HCT116 (cell line): ENCODE data around the gene NUCB2. TPM values are rescaled to one million over a fixed set of nuclear protein-coding genes. Genes with fewer than 3 reads are reported as not detected.

Source experiments
- ATAC-seq: fragments of 200-7000 bp; cut with Tn5 transposase; 2 replicates; pipeline ENCODE4 v1.9.1; 2020; ENCODE audit warnings: mild to moderate bottlenecking, moderate library complexity
- BruUV-seq: library from RNA; stranded (reverse); fragments of 400-500 nt; replicated peaks from 2 replicates; lab custom pipeline; 2021; lab: Mats Ljungman, UMichigan
- CTCF ChIA-PET: fragments of 300-600 bp; sonication (Branson Sonifier 250); formaldehyde crosslinking; loops from one replicate; lab custom pipeline; 2021; ENCODE audit warnings: antibody characterized with exemption; lab: Charles Lee
- POLR2A ChIA-PET: fragments of 300-600, 350-600 bp; sonication (Branson Sonifier 250); formaldehyde crosslinking; loops from one replicate; lab custom pipeline; 2021; ENCODE audit warnings: antibody characterized with exemption; lab: Charles Lee
- RAD21 ChIA-PET, 2 experiments: fragments of 300-600 bp; sonication (Branson Sonifier 250); formaldehyde crosslinking; loops; one replicate each; lab custom pipeline; 2023; ENCODE audit warnings: low total read pairs in 2 of 2; ENCODE audit not compliant: uncharacterized antibody in 2 of 2, unreplicated experiment in 2 of 2, low non-redundant PET in 1 of 2; lab: Charles Lee
- DNase-seq: peaks from one replicate; pipeline ENCODE4 v3.0.0-alpha.2; 2010; ENCODE audit warnings: low read depth, low spot score
- H2AFZ ChIP-seq: fragments of 200-600 bp; shearing (Covaris generic), sonication (generic); 2 replicates; pipeline ENCODE4 v1.6.1; 2017; ENCODE audit warnings: low read depth, mixed run types, mixed read lengths, antibody characterized with exemption, low read length; ENCODE audit not compliant: poor library complexity, severe bottlenecking
- H3K27ac ChIP-seq: 2 replicates; pipeline ENCODE4 v1.5.1; 2012; ENCODE audit warnings: low read depth, low read length
- H3K27me3 ChIP-seq: fragments of 200-600 bp; sonication (generic); 2 replicates; pipeline ENCODE4 v1.6.1; 2016; ENCODE audit warnings: mixed run types, low read length, mixed read lengths; ENCODE audit not compliant: insufficient read depth
- H3K36me3 ChIP-seq, 2 experiments: fragments of 200-500 bp in 1 of 2; fragments of 200-600 bp in 1 of 2; sonication (Bioruptor generic) in 1 of 2; sonication (generic) in 1 of 2; 2 replicates each; pipeline versions ENCODE4 v1.5.1 to v1.6.1; 2014 to 2016; ENCODE audit warnings: low read length in 2 of 2, inconsistent platforms in 1 of 2, mixed read lengths in 1 of 2, mixed run types in 1 of 2; ENCODE audit not compliant: insufficient read depth in 2 of 2, control insufficient read depth in 1 of 2
- H3K4me1 ChIP-seq, 2 experiments: fragments of 200-600 bp in 1 of 2; sonication (generic) in 1 of 2; 2 replicates each; pipeline versions ENCODE4 v1.5.1 to v1.6.1; 2012 to 2017; ENCODE audit warnings: low read length in 2 of 2, inconsistent platforms in 1 of 2, mild to moderate bottlenecking in 1 of 2, mixed read lengths in 1 of 2, mixed run types in 1 of 2, moderate library complexity in 1 of 2; ENCODE audit not compliant: insufficient read depth in 2 of 2, control insufficient read depth in 1 of 2
- H3K4me2 ChIP-seq: fragments of 200-600 bp; sonication (generic); 2 replicates; pipeline ENCODE4 v1.6.1; 2017; ENCODE audit warnings: mixed run types, low read length, mixed read lengths
- H3K4me3 ChIP-seq, 2 experiments: fragments of 200-600 bp in 1 of 2; sonication (generic) in 1 of 2; replicated peaks in 1 of 2; 2 replicates each; pipeline ENCODE4 v1.5.1; 2011 to 2016; ENCODE audit warnings: low read length in 2 of 2, control low read depth in 1 of 2, low read depth in 1 of 2, mild to moderate bottlenecking in 1 of 2, mixed read lengths in 1 of 2, mixed run types in 1 of 2
- H3K79me2 ChIP-seq: fragments of 200-600 bp; sonication (generic); 2 replicates; pipeline ENCODE4 v1.6.1; 2017; ENCODE audit warnings: mild to moderate bottlenecking, mixed run types, low read length, moderate library complexity, mixed read lengths; ENCODE audit not compliant: insufficient read depth
- H3K9ac ChIP-seq: fragments of 200-600 bp; sonication (generic); 2 replicates; pipeline ENCODE4 v1.6.1; 2016; ENCODE audit warnings: low read length, mixed read lengths
- H3K9me2 ChIP-seq: fragments of 200-600 bp; sonication (generic), shearing (Covaris generic); 2 replicates; pipeline ENCODE4 v1.6.1; 2017; ENCODE audit warnings: mixed run types, mild to moderate bottlenecking, moderate library complexity; ENCODE audit not compliant: insufficient read depth
- H3K9me3 ChIP-seq, 2 experiments: fragments of 200-500 bp in 1 of 2; fragments of 200-600 bp in 1 of 2; sonication (Bioruptor generic) in 1 of 2; sonication (generic) in 1 of 2; 2 replicates each; pipeline ENCODE4 v1.6.1; 2014 to 2017; ENCODE audit warnings: low read length in 2 of 2, mixed read lengths in 2 of 2, inconsistent platforms in 1 of 2, low read depth in 1 of 2, mild to moderate bottlenecking in 1 of 2, mixed run types in 1 of 2, moderate library complexity in 1 of 2; ENCODE audit not compliant: control insufficient read depth in 1 of 2, insufficient read depth in 1 of 2
- H4K20me1 ChIP-seq: fragments of 200-600 bp; sonication (generic), shearing (Covaris generic); 2 replicates; pipeline ENCODE4 v1.6.1; 2017; ENCODE audit warnings: mixed run types, mild to moderate bottlenecking, moderate library complexity; ENCODE audit not compliant: insufficient read depth
- CBX3 ChIP-seq: IDR thresholded peaks from 2 replicates; pipeline ENCODE4 v1.6.1; 2012; ENCODE audit warnings: low read depth
- CEBPB ChIP-seq: IDR thresholded peaks from 2 replicates; pipeline ENCODE4 v1.6.1; 2012; ENCODE audit warnings: low read depth
- EGR1 ChIP-seq: IDR thresholded peaks from 2 replicates; pipeline ENCODE4 v1.6.1; 2012; ENCODE audit warnings: low read depth
- EZH2 ChIP-seq: fragments of 200-600 bp; sonication (generic); IDR thresholded peaks from 2 replicates; pipeline ENCODE4 v1.6.1; 2017; ENCODE audit warnings: antibody characterized with exemption, mixed run types
- EZH2phosphoT487 ChIP-seq: fragments of 200-600 bp; IDR thresholded peaks from 2 replicates; pipeline ENCODE4 v1.6.1; 2018; ENCODE audit warnings: antibody characterized with exemption, borderline replicate concordance
- FOSL1 ChIP-seq: IDR thresholded peaks from 2 replicates; pipeline ENCODE4 v1.6.1; 2012; ENCODE audit warnings: low read depth
- JUND ChIP-seq: IDR thresholded peaks from 2 replicates; pipeline ENCODE4 v1.6.1; 2012
- POLR2A ChIP-seq: IDR thresholded peaks from 2 replicates; pipeline ENCODE4 v1.7.0; 2011; ENCODE audit warnings: borderline replicate concordance; ENCODE audit not compliant: insufficient read depth, insufficient read length; ENCODE audit errors: extremely low read depth
- POLR2AphosphoS5 ChIP-seq: IDR thresholded peaks from 2 replicates; pipeline ENCODE4 v1.6.1; 2011; ENCODE audit warnings: mild to moderate bottlenecking, low read depth, low read length, moderate library complexity
- RAD21 ChIP-seq: IDR thresholded peaks from 2 replicates; pipeline ENCODE4 v1.6.1; 2012; ENCODE audit warnings: low read depth, mild to moderate bottlenecking
- SIN3A ChIP-seq: IDR thresholded peaks from 2 replicates; pipeline ENCODE4 v1.6.1; 2012; ENCODE audit warnings: low read depth
- SP1 ChIP-seq: IDR thresholded peaks from 2 replicates; pipeline ENCODE4 v1.6.1; 2012; ENCODE audit warnings: low read depth
- SRF ChIP-seq: IDR thresholded peaks from 2 replicates; pipeline ENCODE4 v1.6.1; 2012; ENCODE audit warnings: low read depth
- TCF7L2 ChIP-seq: IDR thresholded peaks from 2 replicates; pipeline ENCODE4 v1.7.0; 2011; ENCODE audit warnings: borderline replicate concordance, inconsistent platforms; ENCODE audit not compliant: insufficient read depth, insufficient read length; ENCODE audit errors: extremely low read depth
- YY1 ChIP-seq: IDR thresholded peaks from 2 replicates; pipeline ENCODE4 v1.6.1; 2011; ENCODE audit warnings: low read length, low read depth, moderate library complexity, mild to moderate bottlenecking; ENCODE audit not compliant: insufficient replicate concordance; ENCODE audit errors: extremely low read depth
- intact Hi-C: fragments of 100-400 bp; cut with micrococcal nuclease; formaldehyde crosslinking; loops from 2 replicates; pipeline ENCODE4 v1.10.0; 2022
- total RNA-seq: library from RNA; stranded (reverse); gene quantifications from one replicate; pipeline ENCODE4 v1.2.1, GENCODE V29; 2021; ENCODE audit not compliant: unreplicated experiment
- TF ChIP-seq, protein P1 (sequence below): IDR thresholded peaks from 2 replicates; pipeline ENCODE4 v1.6.1; 2012; ENCODE audit warnings: low read depth
- TF ChIP-seq, protein P2 (sequence below): IDR thresholded peaks from 2 replicates; pipeline ENCODE4 v1.6.1; 2012

Gene NUCB2
- total RNA-seq, 1 experiment from 2014 or later = 40.6 TPM

DNA sequence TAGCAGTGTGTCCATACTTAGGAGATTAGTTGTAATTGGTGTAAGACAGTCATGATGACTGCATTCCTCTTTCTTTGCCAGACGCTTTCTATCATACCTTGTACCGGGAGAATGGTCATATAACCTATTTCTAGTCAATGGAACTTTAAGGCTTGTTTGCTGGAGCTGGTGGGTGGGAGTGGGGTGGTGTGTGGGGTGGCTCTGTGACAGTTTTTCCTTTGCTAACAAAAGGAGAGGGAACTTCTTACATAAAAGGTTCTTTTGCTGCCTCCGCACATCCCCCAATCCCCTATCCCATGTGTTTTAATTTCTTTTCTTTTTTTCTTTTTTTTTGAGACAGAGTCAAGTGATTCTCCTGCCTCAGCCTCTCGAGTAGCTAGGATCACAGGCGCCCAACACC, 9.8 kb upstream of the NUCB2 start:
- Histone ChIP-seq H3K9me2 (no peaks in the 10 kb centered on the region), H2AFZ (no peak overlapping the region), H4K20me1 (no peaks in the 10 kb centered on the region), H3K9ac (no peak overlapping the region), H3K4me3 (no peak overlapping the region), H3K27ac (no peak overlapping the region), H3K9me3 (no peaks in the 10 kb centered on the region), H3K4me1 (peaks cover 12 to 34% of the 10 kb centered on the region in 2 experiments), H3K4me2 (no peak overlapping the region; the same call in 1 of the 2 replicates), H3K79me2 (no peaks in the 10 kb centered on the region), H3K27me3 (no peaks in the 10 kb centered on the region), H3K36me3 (no peaks in the 10 kb centered on the region)
- TF ChIP-seq SIN3A = no peak
- no peak for TF ChIP-seq FOSL1
- TF ChIP-seq EZH2 = no peak
- TF ChIP-seq, protein P1, sequence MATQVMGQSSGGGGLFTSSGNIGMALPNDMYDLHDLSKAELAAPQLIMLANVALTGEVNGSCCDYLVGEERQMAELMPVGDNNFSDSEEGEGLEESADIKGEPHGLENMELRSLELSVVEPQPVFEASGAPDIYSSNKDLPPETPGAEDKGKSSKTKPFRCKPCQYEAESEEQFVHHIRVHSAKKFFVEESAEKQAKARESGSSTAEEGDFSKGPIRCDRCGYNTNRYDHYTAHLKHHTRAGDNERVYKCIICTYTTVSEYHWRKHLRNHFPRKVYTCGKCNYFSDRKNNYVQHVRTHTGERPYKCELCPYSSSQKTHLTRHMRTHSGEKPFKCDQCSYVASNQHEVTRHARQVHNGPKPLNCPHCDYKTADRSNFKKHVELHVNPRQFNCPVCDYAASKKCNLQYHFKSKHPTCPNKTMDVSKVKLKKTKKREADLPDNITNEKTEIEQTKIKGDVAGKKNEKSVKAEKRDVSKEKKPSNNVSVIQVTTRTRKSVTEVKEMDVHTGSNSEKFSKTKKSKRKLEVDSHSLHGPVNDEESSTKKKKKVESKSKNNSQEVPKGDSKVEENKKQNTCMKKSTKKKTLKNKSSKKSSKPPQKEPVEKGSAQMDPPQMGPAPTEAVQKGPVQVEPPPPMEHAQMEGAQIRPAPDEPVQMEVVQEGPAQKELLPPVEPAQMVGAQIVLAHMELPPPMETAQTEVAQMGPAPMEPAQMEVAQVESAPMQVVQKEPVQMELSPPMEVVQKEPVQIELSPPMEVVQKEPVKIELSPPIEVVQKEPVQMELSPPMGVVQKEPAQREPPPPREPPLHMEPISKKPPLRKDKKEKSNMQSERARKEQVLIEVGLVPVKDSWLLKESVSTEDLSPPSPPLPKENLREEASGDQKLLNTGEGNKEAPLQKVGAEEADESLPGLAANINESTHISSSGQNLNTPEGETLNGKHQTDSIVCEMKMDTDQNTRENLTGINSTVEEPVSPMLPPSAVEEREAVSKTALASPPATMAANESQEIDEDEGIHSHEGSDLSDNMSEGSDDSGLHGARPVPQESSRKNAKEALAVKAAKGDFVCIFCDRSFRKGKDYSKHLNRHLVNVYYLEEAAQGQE = no peak
- no peak for TF ChIP-seq RAD21
- no peak for TF ChIP-seq POLR2A
- TF ChIP-seq CEBPB = no peak
- TF ChIP-seq EZH2phosphoT487 = no peak
- TF ChIP-seq CBX3 = no peak
- no peak for TF ChIP-seq SP1
- no peak for TF ChIP-seq JUND
- TF ChIP-seq EGR1 = no peak
- TF ChIP-seq POLR2AphosphoS5 = no peak
- no peak for TF ChIP-seq SRF
- TF ChIP-seq YY1 = no peak
- no peak for TF ChIP-seq TCF7L2
- TF ChIP-seq, protein P2, sequence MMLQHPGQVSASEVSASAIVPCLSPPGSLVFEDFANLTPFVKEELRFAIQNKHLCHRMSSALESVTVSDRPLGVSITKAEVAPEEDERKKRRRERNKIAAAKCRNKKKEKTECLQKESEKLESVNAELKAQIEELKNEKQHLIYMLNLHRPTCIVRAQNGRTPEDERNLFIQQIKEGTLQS = no peak
- intact Hi-C loops = no loop called here
- ChIA-PET CTCF (interaction anchor here (1.6 kb wide), 1 partner anchor 9 kb away, joined by 6 read pairs; the partner anchor contains the start of gene NUCB2), RAD21 (no interaction called here), POLR2A (interaction anchor here (2.0 kb wide), 1 partner anchor 9 kb away, joined by 15 read pairs; the partner anchor contains the start of gene NUCB2)
- DNase-seq (no peak), ATAC-seq (no peak)
- BruUV-seq = no TSS peak
